ENCODE data around the gene KRT27.

The KRT27 gene

DNA sequence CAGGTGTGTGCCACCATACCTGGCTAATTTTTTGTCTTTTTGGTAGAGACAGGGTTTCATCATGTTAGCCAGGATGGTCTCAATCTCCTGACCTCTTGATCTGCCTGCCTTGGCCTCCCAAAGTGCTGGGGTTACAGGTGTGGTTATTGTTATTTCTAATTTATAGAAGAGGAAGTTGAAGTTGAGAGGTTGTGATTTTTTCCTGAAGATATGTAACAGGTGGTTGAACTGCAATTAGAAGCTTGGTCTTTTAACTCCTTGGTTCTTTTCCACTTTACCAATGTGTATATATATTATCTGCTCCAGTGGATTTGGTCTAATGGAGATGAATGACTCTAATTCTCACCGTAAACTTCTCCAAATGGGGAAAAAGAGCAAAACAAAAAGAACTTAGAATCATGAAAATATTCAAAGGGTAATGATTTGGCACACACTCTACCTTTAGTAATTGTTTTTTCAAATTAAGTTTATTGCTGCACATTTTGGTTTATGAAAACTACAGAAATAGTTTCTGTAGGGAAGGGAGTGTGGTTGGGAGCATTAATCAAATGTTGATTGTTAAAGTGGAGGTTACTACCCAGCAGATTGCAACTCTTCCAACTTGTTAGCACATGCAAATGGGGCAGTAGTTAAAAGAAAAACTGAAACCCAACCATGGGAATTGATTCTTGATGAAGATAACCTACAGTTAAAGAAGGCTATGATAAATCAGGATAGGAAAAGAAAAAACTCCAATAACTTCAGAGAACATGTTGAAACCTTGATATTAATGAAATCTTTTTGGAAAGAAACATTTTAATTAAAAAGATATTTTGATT lies 41.9 kb upstream of the KRT27 start:
- CTCF ChIA-PET: interaction anchor here (1.3 to 3.3 kb wide), 5 partner anchors 8 to 841 kb away, joined by 3 to 14 read pairs (median 5); no protein-coding TSS in a partner anchor
- no peak for DNase-seq (ENCODE audit: low read depth, low spot score)
- TF ChIP-seq, protein P1, sequence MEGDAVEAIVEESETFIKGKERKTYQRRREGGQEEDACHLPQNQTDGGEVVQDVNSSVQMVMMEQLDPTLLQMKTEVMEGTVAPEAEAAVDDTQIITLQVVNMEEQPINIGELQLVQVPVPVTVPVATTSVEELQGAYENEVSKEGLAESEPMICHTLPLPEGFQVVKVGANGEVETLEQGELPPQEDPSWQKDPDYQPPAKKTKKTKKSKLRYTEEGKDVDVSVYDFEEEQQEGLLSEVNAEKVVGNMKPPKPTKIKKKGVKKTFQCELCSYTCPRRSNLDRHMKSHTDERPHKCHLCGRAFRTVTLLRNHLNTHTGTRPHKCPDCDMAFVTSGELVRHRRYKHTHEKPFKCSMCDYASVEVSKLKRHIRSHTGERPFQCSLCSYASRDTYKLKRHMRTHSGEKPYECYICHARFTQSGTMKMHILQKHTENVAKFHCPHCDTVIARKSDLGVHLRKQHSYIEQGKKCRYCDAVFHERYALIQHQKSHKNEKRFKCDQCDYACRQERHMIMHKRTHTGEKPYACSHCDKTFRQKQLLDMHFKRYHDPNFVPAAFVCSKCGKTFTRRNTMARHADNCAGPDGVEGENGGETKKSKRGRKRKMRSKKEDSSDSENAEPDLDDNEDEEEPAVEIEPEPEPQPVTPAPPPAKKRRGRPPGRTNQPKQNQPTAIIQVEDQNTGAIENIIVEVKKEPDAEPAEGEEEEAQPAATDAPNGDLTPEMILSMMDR (IDR thresholded peaks at IDR 0.05; ENCODE audit: insufficient read depth, low read length, missing control alignments): no peak
- no peak overlapping the region for H3K4me3 ChIP-seq (ENCODE audit: low read depth, low read length)
- POLR2A ChIA-PET: interaction anchor here (1.1 kb wide), 1 partner anchor 865 kb away, joined by 3 read pairs; the partner anchor contains the start of gene EIF1

GRCh38 chr17:40822132-40822812 lies 39.9 kb upstream of the KRT27 start, which contains the start of gene KRT10:
KRT10 (minus strand) TSS chr17:40822614; CDS start chr17:40822585, 29 bp downstream.
- CTCF ChIA-PET: interaction anchor here (1.1 to 1.4 kb wide), 3 partner anchors 19 to 843 kb away, joined by 3 to 8 read pairs (median 4); no protein-coding TSS in a partner anchor
- H3K4me3 ChIP-seq (ENCODE audit: low read depth, low read length): no peak within 1 kb of the TSS
- POLR2A ChIA-PET: interaction anchor here (0.6 kb wide), 1 partner anchor 594 kb away, joined by 3 read pairs; no protein-coding TSS in a partner anchor
- TF ChIP-seq, protein P1 (IDR thresholded peaks at IDR 0.05; ENCODE audit: insufficient read depth, low read length, missing control alignments): no peak
- DNase-seq (ENCODE audit: low read depth, low spot score): no peak

DNA sequence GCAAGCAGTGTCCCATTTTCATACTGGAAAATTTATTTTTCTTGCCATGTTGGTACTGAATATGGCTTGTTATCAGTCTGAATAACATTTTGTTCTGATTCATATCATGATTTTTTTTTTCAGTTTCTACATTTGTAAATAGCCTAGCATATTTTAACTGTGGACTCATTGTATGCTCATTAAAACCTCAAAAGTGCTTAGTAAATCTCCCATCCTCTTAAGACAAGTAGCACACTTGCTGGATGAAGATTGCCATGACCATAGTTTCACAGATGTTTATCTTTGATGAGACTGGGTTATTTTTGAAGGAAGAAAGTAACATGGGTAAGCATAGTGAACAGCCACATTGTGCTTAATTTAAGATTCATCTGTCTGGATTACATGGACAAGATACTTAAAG lies 39.2 kb upstream of the KRT27 start:
- POLR2A ChIA-PET: no interaction called here
- DNase-seq (ENCODE audit: low read depth, low spot score): no peak
- TF ChIP-seq, protein P1 (IDR thresholded peaks at IDR 0.05; ENCODE audit: insufficient read depth, low read length, missing control alignments): no peak
- H3K4me3 ChIP-seq (ENCODE audit: low read depth, low read length): no peak overlapping the region
- CTCF ChIA-PET: interaction anchor here (1.1 to 1.4 kb wide), 3 partner anchors 18 to 844 kb away, joined by 3 to 8 read pairs (median 4); no protein-coding TSS in a partner anchor

DNA sequence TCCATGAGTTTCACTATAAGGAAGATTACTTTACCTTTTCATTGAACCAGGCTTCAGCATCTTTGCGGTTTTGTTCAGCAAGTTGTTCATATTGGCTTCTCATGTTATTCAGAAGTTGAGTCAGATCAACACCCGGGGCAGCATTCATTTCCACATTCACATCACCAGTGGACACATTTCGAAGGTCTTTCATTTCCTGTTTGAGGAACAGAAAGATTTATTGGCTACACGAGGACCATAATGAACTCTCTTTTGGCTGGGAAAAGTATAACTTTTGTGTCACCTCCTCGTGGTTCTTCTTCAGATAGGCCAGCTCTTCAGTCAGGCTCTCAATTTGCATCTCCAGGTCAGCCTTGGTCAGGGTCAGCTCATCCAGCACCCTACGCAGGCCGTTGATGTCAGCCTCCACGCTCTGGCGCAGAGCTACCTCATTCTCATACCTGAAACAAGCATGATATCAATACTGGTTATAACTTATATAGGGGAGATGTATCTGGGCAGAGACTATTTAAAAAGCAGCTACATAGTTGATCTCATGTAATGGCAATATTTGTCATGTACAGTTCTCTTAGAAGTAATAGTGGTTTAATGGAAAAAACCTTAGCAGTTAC lies 38.0 kb upstream of the KRT27 start:
- POLR2A ChIA-PET: no interaction called here

GRCh38 chr17:40819528-40820125 lies 37.3 kb upstream of the KRT27 start:
- ChIA-PET POLR2A (interaction anchor here (0.8 kb wide), 1 partner anchor 870 kb away, joined by 5 read pairs; no protein-coding TSS in a partner anchor), CTCF (interaction anchor here (0.8 to 4.1 kb wide), 9 partner anchors 8 to 847 kb away, joined by 3 to 26 read pairs (median 12); no protein-coding TSS in a partner anchor)
- TF ChIP-seq, protein P1 (IDR thresholded peaks at IDR 0.05; ENCODE audit: insufficient read depth, low read length, missing control alignments): no peak
- DNase-seq (ENCODE audit: low read depth, low spot score): no peak
- peak overlapping the region; percentile 71 for H3K4me3 ChIP-seq (ENCODE audit: low read depth, low read length)

More for the DNA sequence above, 38.0 kb upstream of the KRT27 start:
- DNase-seq (ENCODE audit: low read depth, low spot score): no peak
- H3K4me3 ChIP-seq (ENCODE audit: low read depth, low read length): no peak overlapping the region
- CTCF ChIA-PET: interaction anchor here (0.9 to 4.1 kb wide), 6 partner anchors 36 to 846 kb away, joined by 3 to 26 read pairs (median 16); no protein-coding TSS in a partner anchor
- TF ChIP-seq, protein P1 (IDR thresholded peaks at IDR 0.05; ENCODE audit: insufficient read depth, low read length, missing control alignments): no peak

Measured in AG04449 (cell line).